GM19468 (cell line): ENCODE results near the gene CLIC5.
A peak's percentile ranks its signal among the peaks of the same experiment; 100 is the strongest.

ENCODE experiments used
- ATAC-seq: cut with Tn5 transposase; IDR thresholded peaks from one replicate; pipeline ENCODE4 v1.9.1; 2021; ENCODE audit warnings: mild to moderate bottlenecking, moderate library complexity, moderate number of reproducible peaks; ENCODE audit not compliant: unreplicated experiment; ENCODE audit errors: extremely low read depth

Gene CLIC5

GRCh38 chr6:46039646-46040045, 24.0 kb upstream of the CLIC5 start:
- no peak for ATAC-seq

- no peak for ATAC-seq
Measured at GRCh38 chr6:46036911-46037310, 21.3 kb upstream of the CLIC5 start.

GRCh38 chr6:46035242-46035641, 19.6 kb upstream of the CLIC5 start:
- ATAC-seq: no peak

- ATAC-seq: no peak
Measured at GRCh38 chr6:46032110-46032998, 16.7 kb upstream of the CLIC5 start.

GRCh38 chr6:46029602-46030001, 13.9 kb upstream of the CLIC5 start:
- ATAC-seq: no peak

GRCh38 chr6:46026307-46026706, 10.6 kb upstream of the CLIC5 start:
- no peak for ATAC-seq

- no peak for ATAC-seq
Measured at GRCh38 chr6:46025573-46025972, 9.9 kb upstream of the CLIC5 start.

- no peak for ATAC-seq
Measured at GRCh38 chr6:46024124-46024769, 8.6 kb upstream of the CLIC5 start.

- no peak for ATAC-seq
Measured at GRCh38 chr6:46023216-46023915, 7.7 kb upstream of the CLIC5 start.

- no peak for ATAC-seq
Measured at GRCh38 chr6:46022106-46022948, 6.7 kb upstream of the CLIC5 start.

GRCh38 chr6:46017726-46018125, 2.1 kb upstream of the CLIC5 start:
- no peak for ATAC-seq

- ATAC-seq: no peak
Measured at GRCh38 chr6:46016063-46016608, 476 bp upstream of the CLIC5 start.

- no peak for ATAC-seq
Measured at GRCh38 chr6:46014511-46015118, 1.0 kb downstream of the CLIC5 start.

- ATAC-seq: no peak
Measured at GRCh38 chr6:46014046-46014445, 1.6 kb downstream of the CLIC5 start.

- no peak for ATAC-seq
Measured at GRCh38 chr6:46013639-46014038, 2.0 kb downstream of the CLIC5 start.

- ATAC-seq: no peak
Measured at GRCh38 chr6:46012834-46013233, 2.8 kb downstream of the CLIC5 start.

GRCh38 chr6:46011188-46012085, 4.2 kb downstream of the CLIC5 start:
- ATAC-seq: peak; percentile 96

GRCh38 chr6:46010771-46011170, 4.9 kb downstream of the CLIC5 start:
- ATAC-seq: no peak
